Suppressor macrophage treated with lipopolysaccharide for 4 hours (primary cell): ENCODE data around the gene CEP112.
"Not testable (repeated sequence)": the region's sequence is repeated elsewhere in the genome, so short reads cannot be mapped to it uniquely, and the experiment has no call there.

Source experiments
- DNase-seq: peaks from one replicate; pipeline ENCODE4 v3.0.0-alpha.2; 2020

CEP112 gene

GRCh38 chr17:65763786-65764185, 428.1 kb downstream of the CEP112 start:
- no peak for DNase-seq

- no peak for DNase-seq
Measured at GRCh38 chr17:65762973-65763372, 429.0 kb downstream of the CEP112 start.

GRCh38 chr17:65759532-65759931, 432.4 kb downstream of the CEP112 start:
- no peak for DNase-seq

- DNase-seq: no peak
Measured at GRCh38 chr17:65756760-65757159, 435.2 kb downstream of the CEP112 start.

- no peak for DNase-seq
Measured at GRCh38 chr17:65755799-65756198, 436.1 kb downstream of the CEP112 start.

GRCh38 chr17:65754630-65755029, 437.3 kb downstream of the CEP112 start:
- DNase-seq: no peak

- DNase-seq: no peak
Measured at GRCh38 chr17:65754081-65754480, 437.9 kb downstream of the CEP112 start.

GRCh38 chr17:65753348-65753747, 438.6 kb downstream of the CEP112 start:
- DNase-seq: no peak

GRCh38 chr17:65751263-65751662, 440.7 kb downstream of the CEP112 start:
- no peak for DNase-seq

- DNase-seq: no peak
Measured at GRCh38 chr17:65750631-65751115, 441.3 kb downstream of the CEP112 start.

GRCh38 chr17:65750166-65750565, 441.8 kb downstream of the CEP112 start:
- no peak for DNase-seq

GRCh38 chr17:65749479-65749878, 442.5 kb downstream of the CEP112 start:
- DNase-seq: no peak

GRCh38 chr17:65745241-65745640, 446.7 kb downstream of the CEP112 start:
- DNase-seq: no peak

- DNase-seq: no peak
Measured at GRCh38 chr17:65743308-65743655, 448.7 kb downstream of the CEP112 start.

- DNase-seq: no peak
Measured at GRCh38 chr17:65742403-65743307, 449.3 kb downstream of the CEP112 start.

GRCh38 chr17:65741710-65742109, 450.2 kb downstream of the CEP112 start:
- no peak for DNase-seq

GRCh38 chr17:65739034-65739433, 452.9 kb downstream of the CEP112 start:
- no peak for DNase-seq

GRCh38 chr17:65737451-65737850, 454.5 kb downstream of the CEP112 start:
- DNase-seq: no peak

- no peak for DNase-seq
Measured at GRCh38 chr17:65733314-65733713, 458.6 kb downstream of the CEP112 start.

- DNase-seq: not testable (repeated sequence)
Measured at GRCh38 chr17:65732667-65733066, 459.3 kb downstream of the CEP112 start.

- DNase-seq: no peak
Measured at GRCh38 chr17:65730711-65731169, 461.2 kb downstream of the CEP112 start.

- no peak for DNase-seq
Measured at GRCh38 chr17:65729207-65729606, 462.7 kb downstream of the CEP112 start.

GRCh38 chr17:65727832-65728231, 464.1 kb downstream of the CEP112 start:
- DNase-seq: no peak

GRCh38 chr17:65727246-65727645, 464.7 kb downstream of the CEP112 start:
- DNase-seq: no peak
